IMR-90 (cell line): ENCODE results near the gene EPB41L5. TPM values are rescaled to one million over a fixed set of nuclear protein-coding genes. Genes with fewer than 3 reads are reported as not detected.

Experiments
- ATAC-seq: fragments of 200-7000 bp; cut with Tn5 transposase; 2 replicates; pipeline ENCODE4 v1.9.1; 2020; ENCODE audit warnings: low read depth, mild to moderate bottlenecking, moderate library complexity
- BruUV-seq: library from RNA; stranded (reverse); fragments of 400-500 nt; replicated peaks from 2 replicates; lab custom pipeline; 2021; lab: Mats Ljungman, UMichigan
- CTCF ChIA-PET: fragments of 300-600 bp; formaldehyde crosslinking; extraction: SDS; loops from one replicate; lab custom pipeline; 2021; ENCODE audit warnings: antibody characterized with exemption; lab: Yijun Ruan, JAX
- POLR2A ChIA-PET: fragments of 300-600 bp; sonication (Branson Sonifier 250); formaldehyde crosslinking; loops from one replicate; lab custom pipeline; 2022; ENCODE audit warnings: antibody characterized with exemption; ENCODE audit not compliant: unreplicated experiment; lab: Charles Lee
- DNase-seq: peaks from one replicate; pipeline ENCODE4 v3.0.0; 2013
- H2AFZ ChIP-seq: replicated peaks from 2 replicates; pipeline ENCODE3; 2013; ENCODE audit warnings: low read length, mild to moderate bottlenecking; ENCODE audit not compliant: poor library complexity
- H2AK5ac ChIP-seq: 2 replicates; pipeline ENCODE4 v1.6.1; 2013; ENCODE audit warnings: low read depth, low read length, inconsistent platforms
- H2AK9ac ChIP-seq: replicated peaks from 2 replicates; pipeline ENCODE3; 2013; ENCODE audit warnings: mild to moderate bottlenecking, low read depth, low read length, moderate library complexity; ENCODE audit not compliant: poor library complexity
- H2BK120ac ChIP-seq: 2 replicates; pipeline ENCODE4 v1.6.1; 2013; ENCODE audit warnings: low read depth, low read length, inconsistent platforms
- H2BK15ac ChIP-seq: 3 replicates; pipeline ENCODE4 v1.6.1; 2013; ENCODE audit warnings: low read depth, low read length, inconsistent platforms
- H2BK20ac ChIP-seq: 2 replicates; pipeline ENCODE4 v1.6.1; 2013; ENCODE audit warnings: low read depth, mild to moderate bottlenecking, inconsistent platforms, low read length, moderate library complexity
- H2BK5ac ChIP-seq: 2 replicates; pipeline ENCODE4 v1.6.1; 2013; ENCODE audit warnings: mild to moderate bottlenecking, low read depth, low read length, inconsistent platforms; ENCODE audit not compliant: poor library complexity, severe bottlenecking
- H3K14ac ChIP-seq: replicated peaks from 2 replicates; pipeline ENCODE4 v1.6.1; 2013; ENCODE audit warnings: low read depth, low read length, inconsistent platforms
- H3K18ac ChIP-seq: 2 replicates; pipeline ENCODE4 v1.6.1; 2013; ENCODE audit warnings: low read depth, low read length, control low read depth
- H3K23ac ChIP-seq: 2 replicates; pipeline ENCODE4 v1.6.1; 2013; ENCODE audit warnings: low read depth, low read length, inconsistent platforms
- H3K27ac ChIP-seq: 2 replicates; pipeline ENCODE4 v1.5.1; 2013; ENCODE audit warnings: mild to moderate bottlenecking, control low read depth, low read length; ENCODE audit not compliant: insufficient read depth
- H3K27me3 ChIP-seq: 2 replicates; pipeline ENCODE4 v1.6.1; 2013; ENCODE audit warnings: low read length; ENCODE audit not compliant: control insufficient read depth, insufficient read depth
- H3K36me3 ChIP-seq: 2 replicates; pipeline ENCODE4 v1.6.1; 2013; ENCODE audit warnings: low read length, mixed read lengths; ENCODE audit not compliant: control insufficient read depth, insufficient read depth
- H3K4ac ChIP-seq: 2 replicates; pipeline ENCODE4 v1.6.1; 2013; ENCODE audit warnings: low read depth, low read length, inconsistent platforms
- H3K4me1 ChIP-seq: 2 replicates; pipeline ENCODE4 v1.6.1; 2013; ENCODE audit warnings: low read length, mixed read lengths; ENCODE audit not compliant: control insufficient read depth, insufficient read depth
- H3K4me2 ChIP-seq: 2 replicates; pipeline ENCODE4 v1.6.1; 2013; ENCODE audit warnings: low read depth, mild to moderate bottlenecking, control low read depth, low read length, moderate library complexity
- H3K4me3 ChIP-seq: 2 replicates; pipeline ENCODE4 v1.5.1; 2013; ENCODE audit warnings: low read depth, mild to moderate bottlenecking, control low read depth, low read length, moderate library complexity; ENCODE audit not compliant: insufficient read depth
- H3K56ac ChIP-seq: 2 replicates; pipeline ENCODE4 v1.6.1; 2013; ENCODE audit warnings: low read length, inconsistent platforms; ENCODE audit not compliant: insufficient read depth; ENCODE audit errors: extremely low read depth
- H3K79me1 ChIP-seq, 2 experiments: 2 replicates each; pipeline ENCODE4 v1.6.1; 2013; ENCODE audit warnings: low read length in 2 of 2, inconsistent platforms in 1 of 2, low read depth in 1 of 2
- H3K9ac ChIP-seq: 2 replicates; pipeline ENCODE4 v1.6.1; 2013; ENCODE audit warnings: low read depth, low read length, control low read depth
- H3K9me1 ChIP-seq: 2 replicates; pipeline ENCODE4 v1.6.1; 2013; ENCODE audit warnings: low read length, inconsistent platforms; ENCODE audit not compliant: insufficient read depth
- H3K9me3 ChIP-seq: 2 replicates; pipeline ENCODE4 v1.6.1; 2013; ENCODE audit warnings: low read length; ENCODE audit not compliant: control insufficient read depth, insufficient read depth
- H4K20me1 ChIP-seq: 2 replicates; pipeline ENCODE4 v1.6.1; 2013; ENCODE audit warnings: low read length, inconsistent platforms; ENCODE audit not compliant: insufficient read depth
- H4K5ac ChIP-seq: 2 replicates; pipeline ENCODE4 v1.6.1; 2013; ENCODE audit warnings: mild to moderate bottlenecking, low read depth, low read length, control low read depth
- H4K8ac ChIP-seq, 2 experiments: 2 replicates each; pipeline ENCODE4 v1.6.1; 2013; ENCODE audit warnings: low read depth in 2 of 2, low read length in 2 of 2, control low read depth in 1 of 2, inconsistent platforms in 1 of 2
- H4K91ac ChIP-seq: 2 replicates; pipeline ENCODE4 v1.6.1; 2013; ENCODE audit warnings: low read depth, low read length, inconsistent platforms; ENCODE audit not compliant: insufficient read depth
- CEBPB ChIP-seq: IDR thresholded peaks from 2 replicates; pipeline ENCODE4 v1.6.1; 2012; ENCODE audit warnings: low read depth, low read length, improper control_type of control experiment
- CHD1 ChIP-seq: IDR thresholded peaks from 2 replicates; pipeline ENCODE4 v1.6.1; 2012; ENCODE audit warnings: low read depth, low read length, improper control_type of control experiment
- FOS ChIP-seq: fragments of 150-350 bp; IDR thresholded peaks from 2 replicates; pipeline ENCODE4 v1.6.1; 2016; ENCODE audit warnings: low read depth, low read length
- MAFK ChIP-seq: IDR thresholded peaks from 2 replicates; pipeline ENCODE4 v1.6.1; 2012; ENCODE audit warnings: low read depth, low read length, improper control_type of control experiment
- MAZ ChIP-seq: IDR thresholded peaks from 2 replicates; pipeline ENCODE4 v1.6.1; 2012; ENCODE audit warnings: low read depth, mild to moderate bottlenecking, low read length, improper control_type of control experiment, moderate library complexity, borderline replicate concordance
- MXI1 ChIP-seq: IDR thresholded peaks from 2 replicates; pipeline ENCODE4 v1.6.1; 2012; ENCODE audit warnings: low read depth, mild to moderate bottlenecking, low read length, moderate library complexity, borderline replicate concordance
- NFE2L2 ChIP-seq: fragments of 150-350 bp; IDR thresholded peaks from 2 replicates; pipeline ENCODE4 v1.6.1; 2016; ENCODE audit warnings: low read depth, mild to moderate bottlenecking, low read length
- POLR2A ChIP-seq: IDR thresholded peaks from 2 replicates; pipeline ENCODE4 v1.6.1; 2012; ENCODE audit warnings: mild to moderate bottlenecking, low read depth, low read length
- RAD21 ChIP-seq: IDR thresholded peaks from 2 replicates; pipeline ENCODE4 v1.6.1; 2012; ENCODE audit warnings: low read length, improper control_type of control experiment
- SMC3 ChIP-seq: fragments of 150-350 bp; IDR thresholded peaks from 2 replicates; pipeline ENCODE4 v1.6.1; 2016; ENCODE audit warnings: low read depth, mild to moderate bottlenecking, antibody characterized with exemption, low read length, moderate library complexity
- WGBS, 2 experiments: methylation state at CpG; one replicate each; pipeline versions ENCODE4 v1.1.5 to v1.1.7; 2013; ENCODE audit warnings: missing lambda C conversion rate in 2 of 2; ENCODE audit not compliant: insufficient read length in 1 of 2; ENCODE audit errors: extremely low coverage in 2 of 2; 5-methylcytosine and 5-hydroxymethylcytosine counted together
- dilution Hi-C: fragments of 300-500 bp; cut with HindIII; formaldehyde crosslinking; loops from one replicate; pipeline ENCODE4 v1.14.3; 2018; ENCODE audit warnings: low sequenced_read_pairs; ENCODE audit not compliant: unreplicated experiment
- in situ Hi-C: fragments of 300-500 bp; cut with MboI; formaldehyde crosslinking; loops from 3 replicates; pipeline ENCODE4 v1.14.3; 2019; ENCODE audit warnings: low sequenced_read_pairs, inconsistent platforms, mixed read lengths
- intact Hi-C: fragments of 100-400 bp; cut with micrococcal nuclease; formaldehyde crosslinking; loops from 2 replicates; pipeline ENCODE4 v1.10.0; 2022
- polyA plus RNA-seq, 3 experiments: library from polyadenylated mRNA; depleted of rRNA; stranded (reverse); fragments of >200 nt; gene quantifications; 2 replicates each; pipeline ENCODE4 v1.2.3, GENCODE V29; 2012; ENCODE audit warnings: low replicate concordance in 1 of 3
- total RNA-seq: library from RNA; depleted of rRNA; stranded (reverse); fragments of >200 nt; gene quantifications from 2 replicates; pipeline ENCODE4 v1.2.3, GENCODE V29; 2012
- TF ChIP-seq, protein P1 (sequence below): conservative IDR thresholded peaks from 2 replicates; pipeline ENCODE4 v1.5.1; 2012; ENCODE audit warnings: mild to moderate bottlenecking, low read depth, low read length, improper control_type of control experiment

EPB41L5 gene
- total and polyA plus RNA-seq, 2 of the 4 experiments (the other 2 are of a cell fraction): 5.1 to 10.6 TPM

- H2BK120ac ChIP-seq: no peak overlapping the region
- H3K4me1 ChIP-seq: no peaks in the 10 kb centered on the region
- no peak overlapping the region for H4K5ac ChIP-seq
- H2BK15ac ChIP-seq: no peak overlapping the region
- no peak overlapping the region for H2BK5ac ChIP-seq
- no peak overlapping the region for H3K56ac ChIP-seq
- H4K91ac ChIP-seq: no peak overlapping the region
- dilution Hi-C loops (no loop called here), intact Hi-C loops (no loop called here), in situ Hi-C loops (no loop called here)
- no peak for TF ChIP-seq POLR2A
- no peak for TF ChIP-seq NFE2L2
- TF ChIP-seq, protein P1, sequence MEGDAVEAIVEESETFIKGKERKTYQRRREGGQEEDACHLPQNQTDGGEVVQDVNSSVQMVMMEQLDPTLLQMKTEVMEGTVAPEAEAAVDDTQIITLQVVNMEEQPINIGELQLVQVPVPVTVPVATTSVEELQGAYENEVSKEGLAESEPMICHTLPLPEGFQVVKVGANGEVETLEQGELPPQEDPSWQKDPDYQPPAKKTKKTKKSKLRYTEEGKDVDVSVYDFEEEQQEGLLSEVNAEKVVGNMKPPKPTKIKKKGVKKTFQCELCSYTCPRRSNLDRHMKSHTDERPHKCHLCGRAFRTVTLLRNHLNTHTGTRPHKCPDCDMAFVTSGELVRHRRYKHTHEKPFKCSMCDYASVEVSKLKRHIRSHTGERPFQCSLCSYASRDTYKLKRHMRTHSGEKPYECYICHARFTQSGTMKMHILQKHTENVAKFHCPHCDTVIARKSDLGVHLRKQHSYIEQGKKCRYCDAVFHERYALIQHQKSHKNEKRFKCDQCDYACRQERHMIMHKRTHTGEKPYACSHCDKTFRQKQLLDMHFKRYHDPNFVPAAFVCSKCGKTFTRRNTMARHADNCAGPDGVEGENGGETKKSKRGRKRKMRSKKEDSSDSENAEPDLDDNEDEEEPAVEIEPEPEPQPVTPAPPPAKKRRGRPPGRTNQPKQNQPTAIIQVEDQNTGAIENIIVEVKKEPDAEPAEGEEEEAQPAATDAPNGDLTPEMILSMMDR: no peak
- TF ChIP-seq CEBPB: no peak
- TF ChIP-seq MAFK: no peak
- TF ChIP-seq MAZ: no peak
- no peak for TF ChIP-seq FOS
- TF ChIP-seq RAD21: no peak
- TF ChIP-seq SMC3: no peak
- TF ChIP-seq CHD1: no peak
- TF ChIP-seq MXI1: no peak
- H2AK9ac ChIP-seq: no peak overlapping the region
- H3K9me3 ChIP-seq: no peaks in the 10 kb centered on the region
- H3K4ac ChIP-seq: no peak overlapping the region
- POLR2A ChIA-PET: no interaction called here
- H2BK20ac ChIP-seq: no peak overlapping the region
- no peak overlapping the region for H3K4me3 ChIP-seq
- no peaks in the 10 kb centered on the region for H4K20me1 ChIP-seq
- H2AFZ ChIP-seq: no peak overlapping the region
- peaks cover 10 to 11% of the 10 kb centered on the region in 2 experiments; a peak in 3 of 4 replicates for H3K79me1 ChIP-seq
- CTCF ChIA-PET: no interaction called here
- H3K23ac ChIP-seq: no peak overlapping the region
- H3K36me3 ChIP-seq: no peaks in the 10 kb centered on the region
- no peak overlapping the region for H3K27ac ChIP-seq
- 100% methylated on average over 2 of the region's 15 CpGs; no CpG with 5 or more reads in 1 of the 2 experiments for WGBS, 2 experiments
- no peaks in the 10 kb centered on the region for H3K27me3 ChIP-seq
- DNase-seq (no peak), ATAC-seq (no peak)
- no peak overlapping the region for H2AK5ac ChIP-seq
- no TSS peak for BruUV-seq
- H3K14ac ChIP-seq: no peak overlapping the region
- H3K9me1 ChIP-seq: no peaks in the 10 kb centered on the region
- H3K9ac ChIP-seq: no peak overlapping the region
- H4K8ac ChIP-seq: no peak overlapping the region
- H3K18ac ChIP-seq: no peak overlapping the region
- H3K4me2 ChIP-seq: no peak overlapping the region
These were observed 17.1 kb downstream of the EPB41L5 start for GRCh38 chr2:120029672-120030640.
